Stimulated activated CD4-positive, alpha-beta T cell treated with anti-CD3 and anti-CD28 coated beads, Interleukin-12 subunit alpha, Interleukin-12 subunit beta, amount 100 ng/mL, for 48 hours (primary cell): Measurements from ENCODE around the gene NRTN.

Experiments used
- DNase-seq, 3 donors: peaks; one replicate each; pipeline ENCODE4 v3.0.0-alpha.2; 2020; ENCODE audit warnings: low read depth in 2 of 3, low spot score in 1 of 3

Gene NRTN

GRCh38 chr19:5811117-5811516 is 6.2 kb downstream of the NRTN start:
- DNase-seq = no peak

- DNase-seq = no peak
Measured at GRCh38 chr19:5814123-5814851, 9.4 kb downstream of the NRTN start.

DNA sequence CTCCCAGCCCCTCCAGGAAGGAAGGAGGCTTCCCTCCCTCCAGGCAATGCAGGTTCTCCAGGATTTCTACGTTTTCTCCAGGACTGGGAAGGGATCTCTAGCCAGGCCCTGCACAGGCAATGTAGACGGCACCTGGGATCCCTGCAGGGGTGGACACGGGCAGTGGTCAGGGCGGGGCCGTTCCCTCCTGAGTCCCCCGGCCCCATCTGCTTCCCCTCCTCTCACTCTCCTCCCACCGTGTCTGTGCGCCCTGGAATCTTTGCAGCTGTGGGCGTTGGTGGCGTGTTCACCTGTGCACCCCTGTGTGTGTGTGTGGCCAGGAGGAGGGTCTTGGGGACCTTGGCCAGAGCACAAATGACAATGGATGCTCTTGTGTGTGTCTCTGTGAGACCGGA is 10.0 kb downstream of the NRTN start:
- DNase-seq = no peak

GRCh38 chr19:5817218-5817617 is 12.4 kb downstream of the NRTN start:
- DNase-seq = no peak

DNA sequence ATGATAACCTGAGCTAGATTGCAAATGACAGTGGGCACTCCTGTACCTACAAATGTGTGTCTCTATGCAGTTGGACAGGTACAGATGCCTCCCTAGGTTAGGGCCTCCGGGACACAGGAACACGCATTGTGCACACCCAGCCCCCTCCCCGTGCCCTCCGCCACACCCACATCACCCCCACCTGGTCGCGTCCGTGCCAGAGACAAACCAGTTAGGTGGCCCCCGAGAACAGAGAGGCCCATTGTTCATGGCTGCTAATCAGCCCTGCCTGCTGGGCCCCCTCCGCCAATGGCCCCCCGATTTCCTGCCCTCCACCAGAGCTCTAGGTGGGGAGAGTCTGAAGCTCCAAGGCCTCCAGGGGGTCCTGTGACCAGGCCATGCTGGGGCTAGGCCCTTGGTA is 13.7 kb downstream of the NRTN start:
- DNase-seq = no peak

DNA sequence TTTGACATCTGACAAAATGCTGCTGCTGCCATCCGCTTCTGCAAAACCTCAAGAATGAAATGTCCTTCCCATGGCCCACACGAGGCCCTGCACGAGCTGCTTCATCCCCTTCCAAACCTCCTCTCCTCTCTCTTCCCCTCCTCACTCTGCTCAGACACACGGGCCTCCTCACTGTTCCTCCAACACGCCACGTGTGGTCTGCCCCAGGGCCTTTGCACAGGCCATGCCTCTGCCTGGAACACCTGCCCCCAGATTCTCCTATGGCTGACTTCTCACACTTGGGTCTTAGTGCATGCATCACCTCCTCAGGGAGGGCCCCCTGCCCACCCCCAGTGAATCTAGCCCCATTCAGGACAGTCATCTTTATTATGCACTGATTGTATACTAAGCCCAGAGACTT is 15.9 kb downstream of the NRTN start:
- DNase-seq = no peak

- no peak for DNase-seq
Measured at GRCh38 chr19:5821521-5822180, 16.8 kb downstream of the NRTN start.

- no peak for DNase-seq
Measured at GRCh38 chr19:5822181-5822844, 17.4 kb downstream of the NRTN start.

DNA sequence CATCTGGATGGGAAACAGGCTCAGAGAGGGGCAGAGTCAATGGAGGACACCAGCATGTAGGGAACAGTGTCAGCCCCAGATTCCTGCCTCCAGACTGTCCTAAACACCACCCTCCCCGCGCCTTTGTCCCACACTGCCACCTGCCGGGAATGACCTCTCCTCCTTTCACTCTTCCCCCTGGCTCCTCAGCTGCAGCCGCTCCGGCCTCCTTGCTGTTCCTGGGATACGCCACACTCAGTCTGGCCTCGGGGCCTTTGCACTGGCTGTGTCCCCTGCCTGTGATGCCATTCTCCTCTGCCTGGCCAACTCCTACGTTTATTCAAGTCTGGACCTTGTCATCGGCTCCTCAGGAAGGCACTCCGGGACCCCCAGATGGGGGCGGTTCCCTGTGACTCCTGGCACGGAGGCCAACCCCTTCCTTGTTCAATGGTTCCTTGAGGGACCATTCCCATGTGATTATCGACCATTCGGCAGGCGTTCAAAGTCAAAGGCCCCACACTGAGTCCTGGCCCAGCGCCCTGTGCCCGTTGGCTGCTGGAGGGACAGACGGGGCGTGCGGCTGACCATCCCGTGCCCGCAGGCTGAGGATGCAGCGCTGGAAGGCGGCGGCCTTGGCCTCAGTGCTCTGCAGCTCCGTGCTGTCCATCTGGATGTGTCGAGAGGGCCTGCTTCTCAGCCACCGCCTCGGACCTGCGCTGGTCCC is 18.9 kb downstream of the NRTN start:
- no peak for DNase-seq

GRCh38 chr19:5824751-5825150 is 19.9 kb downstream of the NRTN start:
- DNase-seq = no peak

- no peak for DNase-seq
Measured at GRCh38 chr19:5825178-5825577, 20.3 kb downstream of the NRTN start.

GRCh38 chr19:5826531-5827341 is 21.9 kb downstream of the NRTN start:
- no peak for DNase-seq

GRCh38 chr19:5827342-5827890 is 22.5 kb downstream of the NRTN start:
- no peak for DNase-seq

GRCh38 chr19:5827891-5828660 is 23.2 kb downstream of the NRTN start:
- DNase-seq = peak; percentile 92 to 97 (median 92)

DNA sequence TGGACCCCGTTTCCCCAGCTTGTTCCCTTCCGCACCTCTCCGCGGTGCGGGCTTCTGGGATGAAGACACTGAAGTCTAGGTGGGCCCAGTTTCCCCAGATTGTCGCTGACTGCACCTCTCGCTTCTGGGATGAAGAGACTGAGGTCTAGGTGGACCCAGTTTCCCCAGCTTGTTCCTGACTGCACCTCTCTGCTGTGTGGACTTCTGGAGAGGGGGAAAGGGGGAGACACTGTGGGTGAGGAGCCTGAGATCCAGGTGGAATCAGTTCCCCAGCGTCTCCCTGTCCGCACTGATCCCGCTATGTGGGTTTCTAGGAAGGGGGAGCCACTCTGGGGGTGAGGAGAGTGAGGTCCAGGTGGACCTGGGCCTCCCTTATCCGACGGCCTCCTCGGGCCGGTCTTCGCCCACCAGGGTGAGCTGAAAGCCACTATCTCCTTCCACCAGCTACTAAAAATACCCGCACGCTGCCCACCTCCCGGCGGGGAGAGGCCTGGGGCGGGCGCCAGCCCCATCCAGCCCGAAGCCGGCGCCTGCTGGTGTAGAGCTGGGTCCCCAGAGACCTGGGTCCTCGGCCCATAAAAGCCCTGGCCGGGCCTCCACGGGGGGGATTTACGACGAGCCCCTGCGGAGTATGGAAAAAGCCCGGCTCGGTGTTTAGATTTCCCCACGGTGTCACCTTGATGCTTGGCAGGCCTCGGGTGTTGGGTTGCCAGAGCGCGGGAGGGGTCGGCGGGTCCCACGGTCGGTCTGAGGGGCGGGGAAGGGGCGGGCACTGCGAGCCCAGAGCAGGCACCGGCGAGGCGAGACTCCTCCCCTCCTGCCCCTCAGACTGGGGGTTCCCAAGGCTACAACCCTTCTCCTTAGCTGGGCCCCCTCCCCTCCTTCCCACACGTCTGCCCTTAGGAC is 24.0 kb downstream of the NRTN start:
- peak in 2 of 3 donors; percentile 14 to 21 for DNase-seq

GRCh38 chr19:5829567-5830310 is 24.9 kb downstream of the NRTN start:
- no peak for DNase-seq

GRCh38 chr19:5831159-5831558 is 26.3 kb downstream of the NRTN start:
- DNase-seq = no peak

DNA sequence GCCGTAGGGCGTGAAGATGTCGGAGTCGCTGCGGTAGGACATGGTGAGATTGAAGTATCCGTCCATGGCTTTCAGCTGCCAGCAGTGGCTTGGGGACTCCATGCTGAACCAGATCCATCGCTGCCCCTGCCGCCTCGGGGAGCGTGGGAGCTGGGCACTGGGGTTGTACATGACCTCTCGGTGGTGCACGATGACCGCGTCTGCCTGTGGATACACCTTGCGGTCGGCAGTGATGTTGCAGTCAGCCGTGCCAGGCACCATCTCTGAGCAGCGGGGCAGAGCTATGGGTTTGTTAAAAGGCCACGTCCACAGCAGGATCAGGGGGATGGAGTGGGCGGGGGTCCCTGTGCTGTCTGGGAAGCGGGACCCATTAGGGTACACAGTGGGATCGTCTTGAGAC is 27.2 kb downstream of the NRTN start:
- no peak for DNase-seq
